GM18951 (cell line): ENCODE measurements around the gene LMTK2.

Experiments used
- POLR2A ChIP-seq: IDR thresholded peaks from 4 replicates; pipeline ENCODE4 v1.6.1; 2011; ENCODE audit warnings: mild to moderate bottlenecking; ENCODE audit not compliant: insufficient read length, insufficient read depth; ENCODE audit errors: extremely low read depth
- in situ Hi-C: fragments of 300-500 bp; cut with MboI; formaldehyde crosslinking; loops from one replicate; pipeline ENCODE4 v1.12.0; 2022; ENCODE audit warnings: low sequenced_read_pairs, mixed read lengths, inconsistent platforms; ENCODE audit not compliant: unreplicated experiment

Gene LMTK2

DNA sequence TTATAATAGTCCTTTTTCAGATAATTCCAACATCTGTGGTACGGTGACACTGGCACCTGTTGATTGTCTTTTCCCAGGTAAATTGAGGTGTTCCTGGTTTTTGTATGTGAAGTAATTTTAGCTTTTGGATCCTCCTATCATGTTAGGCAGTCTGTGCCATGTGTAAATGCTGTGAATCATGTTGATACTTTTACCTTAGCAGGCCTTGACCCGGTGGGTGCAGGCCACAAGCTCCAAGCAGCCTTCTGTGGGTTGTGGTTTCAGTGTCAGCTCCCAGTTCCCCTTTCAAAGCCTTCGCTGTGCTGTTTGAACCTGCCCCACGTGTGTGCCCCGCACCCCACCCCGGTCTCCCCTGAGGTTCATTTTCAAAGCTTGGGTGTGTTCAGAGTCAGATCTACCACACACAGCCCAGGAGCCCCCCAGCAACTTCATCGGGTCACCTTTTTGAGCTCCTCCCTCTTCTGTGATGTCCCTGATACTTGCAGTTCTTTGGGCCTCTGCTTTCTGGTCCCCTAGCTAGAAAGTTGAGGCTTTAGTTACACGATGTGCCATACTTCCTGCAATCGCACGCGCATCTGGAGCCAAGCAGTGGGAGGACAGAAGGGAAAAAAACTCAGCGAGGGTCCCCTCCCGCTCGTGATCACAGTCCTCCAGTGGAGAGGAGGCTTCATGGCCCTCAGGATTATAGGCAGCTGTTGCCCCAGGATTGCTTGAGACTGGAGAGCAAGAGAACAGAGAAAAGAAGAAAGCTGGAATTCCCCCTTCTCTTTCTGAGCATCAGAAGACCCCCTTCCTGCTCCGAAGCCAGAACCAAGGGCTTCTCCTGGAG is 95.9 kb downstream of the LMTK2 start:
- in situ Hi-C loops: no loop called here
- no peak for TF ChIP-seq POLR2A

DNA sequence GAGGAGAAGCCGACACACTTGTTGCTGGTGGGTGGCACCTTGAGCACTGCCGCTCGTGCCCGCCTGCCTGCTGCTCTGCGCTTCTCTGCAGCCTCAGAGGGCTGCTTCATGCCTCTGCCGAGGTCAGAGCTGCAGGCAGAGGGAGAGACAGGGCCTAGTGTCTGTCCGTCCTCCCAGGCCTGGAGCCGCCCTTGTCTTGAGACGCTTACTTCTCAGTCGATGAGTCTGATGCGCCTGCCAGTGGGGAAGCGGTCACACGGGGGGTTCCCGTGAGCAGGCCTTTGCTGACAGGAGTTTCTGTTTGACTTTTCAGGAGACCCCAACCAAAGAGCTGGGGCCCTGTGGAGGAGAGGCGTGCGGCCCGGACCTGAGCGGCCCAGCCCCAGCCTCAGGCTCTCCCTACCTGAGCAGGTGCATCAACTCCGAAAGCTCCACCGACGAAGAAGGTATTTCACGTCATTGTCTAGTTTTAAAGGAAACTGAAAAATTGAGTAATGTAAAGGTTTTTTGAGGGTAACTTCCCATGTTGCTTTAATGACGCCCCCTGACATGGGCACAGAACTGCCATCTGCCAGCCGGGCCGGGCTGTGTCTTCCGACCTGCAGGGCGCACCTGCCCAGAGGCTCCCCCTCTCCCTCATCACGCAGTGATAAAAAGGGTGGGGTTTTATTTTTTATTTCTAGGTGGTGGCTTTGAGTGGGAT is 96.8 kb downstream of the LMTK2 start:
- no peak for TF ChIP-seq POLR2A
- in situ Hi-C loops: no loop called here

DNA sequence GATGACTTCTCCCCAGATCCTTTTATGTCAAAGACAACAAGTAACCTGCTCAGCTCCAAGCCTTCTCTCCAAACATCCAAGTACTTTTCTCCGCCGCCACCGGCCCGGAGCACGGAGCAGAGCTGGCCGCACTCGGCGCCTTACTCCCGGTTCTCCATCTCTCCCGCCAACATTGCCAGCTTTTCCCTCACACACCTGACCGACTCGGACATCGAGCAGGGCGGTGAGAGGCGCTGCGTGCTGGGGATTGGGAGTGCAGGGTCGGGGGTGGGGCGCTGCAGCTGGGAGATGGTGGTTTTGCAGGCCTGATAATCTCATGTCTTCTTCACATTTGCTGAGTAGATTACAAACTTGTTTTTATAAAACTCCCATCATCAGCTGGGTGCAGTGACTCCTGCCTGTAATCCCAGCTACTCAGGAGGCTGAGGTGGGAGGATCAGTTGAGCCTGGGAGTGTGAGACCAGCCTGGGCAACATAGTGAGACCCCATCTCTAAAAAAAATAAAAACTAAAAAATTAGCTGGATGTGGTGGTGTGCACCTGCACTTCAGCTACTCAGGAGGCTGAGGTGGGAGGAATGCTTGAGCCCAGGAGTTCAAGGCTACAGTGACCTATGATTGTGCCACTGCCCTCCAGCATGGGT is 97.4 kb downstream of the LMTK2 start:
- TF ChIP-seq POLR2A: no peak

DNA sequence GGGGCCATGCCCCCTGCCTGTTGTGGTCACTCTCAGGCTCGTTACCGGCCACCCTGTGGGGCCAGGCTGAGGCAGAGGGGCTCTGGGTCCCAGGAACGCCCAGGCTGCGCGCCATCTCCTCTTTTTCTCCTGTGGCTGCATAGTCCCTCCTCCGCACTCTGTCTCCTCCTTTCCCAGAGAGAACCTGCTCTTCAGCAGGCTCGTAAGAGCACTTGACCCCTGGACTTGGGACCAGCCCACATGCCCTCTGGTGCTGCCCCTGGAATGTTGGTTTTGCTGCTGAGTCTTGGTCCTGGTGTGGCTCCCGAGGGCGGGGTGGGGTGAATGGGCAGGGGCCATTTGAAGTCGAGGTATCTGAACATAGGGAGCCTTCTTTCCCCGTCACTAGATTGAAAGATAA is 98.0 kb downstream of the LMTK2 start:
- in situ Hi-C loops: no loop called here

More for the DNA sequence above, 97.4 kb downstream of the LMTK2 start:
- in situ Hi-C loops: no loop called here

DNA sequence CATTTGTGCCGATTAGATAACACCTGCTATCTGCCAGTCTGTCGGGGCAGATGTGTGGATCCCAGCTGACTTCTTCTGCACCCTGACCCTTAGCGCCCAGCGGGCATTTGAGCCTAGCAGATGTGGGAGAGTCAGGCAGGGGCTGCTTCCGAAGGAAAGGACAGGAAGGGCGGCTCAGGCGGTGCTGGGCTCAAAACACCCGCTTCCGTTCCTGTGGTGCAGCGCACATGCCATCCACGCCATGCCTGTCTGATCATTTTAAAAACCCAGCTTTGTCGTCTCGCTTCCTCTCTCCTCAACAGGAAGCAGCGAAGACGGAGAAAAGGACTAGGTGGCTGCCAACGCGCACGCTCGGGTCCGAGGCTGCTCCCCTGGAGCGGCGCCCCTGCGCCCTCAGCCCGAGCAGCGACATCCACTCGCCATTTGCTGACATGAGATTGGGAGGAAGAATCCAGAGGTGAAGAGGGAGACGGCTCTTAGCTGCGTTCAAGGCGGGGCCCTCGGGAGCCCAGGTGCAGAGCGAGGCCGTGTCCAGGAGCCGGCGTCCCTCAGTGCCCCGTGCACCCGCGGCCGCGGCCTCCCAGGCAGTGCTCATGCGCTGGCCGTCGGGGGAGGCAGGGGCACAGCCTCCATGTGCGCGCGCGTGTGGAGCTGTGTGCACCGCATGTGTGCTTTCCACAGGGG is 98.6 kb downstream of the LMTK2 start:
- in situ Hi-C loops: no loop called here
- no peak for TF ChIP-seq POLR2A

More for the DNA sequence above, 98.0 kb downstream of the LMTK2 start:
- no peak for TF ChIP-seq POLR2A

DNA sequence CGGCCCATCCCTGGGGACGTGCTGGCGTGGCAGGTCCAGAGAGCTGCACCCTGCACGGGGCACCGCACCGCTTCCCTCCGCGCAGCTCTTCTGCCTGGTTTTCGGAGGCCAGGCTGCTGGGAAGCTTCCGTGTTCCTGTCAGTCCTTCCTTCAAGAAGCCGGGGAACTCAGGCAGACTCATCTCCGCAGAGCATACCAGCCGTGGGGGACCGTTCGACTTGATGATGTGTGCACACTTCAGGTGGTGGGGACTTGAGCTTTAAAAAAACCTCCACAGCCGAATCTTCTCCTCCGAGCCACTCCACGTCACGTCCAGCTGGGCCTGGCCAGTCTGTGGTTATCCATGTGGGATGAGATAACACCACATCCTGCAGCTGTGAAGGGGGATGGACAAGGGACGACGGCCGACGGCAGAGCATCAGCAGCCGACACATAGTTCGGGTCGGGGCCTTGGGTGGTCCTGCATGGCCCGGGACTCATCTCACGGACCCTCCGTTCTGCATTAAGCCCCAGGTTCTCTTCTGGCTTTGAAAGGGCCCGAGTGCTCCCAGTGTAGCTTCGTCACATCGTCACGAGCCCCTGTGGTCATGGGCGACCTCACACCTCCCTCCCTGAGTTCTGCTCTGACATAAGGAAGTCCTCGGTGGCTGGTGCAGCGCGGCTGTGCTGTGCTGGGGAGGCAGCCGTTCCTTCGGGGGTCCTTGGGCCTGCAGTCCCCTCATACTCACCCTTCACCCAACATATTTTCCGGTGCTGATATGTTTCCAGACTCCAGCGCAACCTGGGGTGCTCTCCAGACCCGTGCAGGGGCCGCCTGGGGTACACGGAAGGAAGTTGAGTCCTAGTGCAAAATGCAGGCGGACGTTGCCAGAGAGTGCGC is 100.0 kb downstream of the LMTK2 start:
- no peak for TF ChIP-seq POLR2A
- in situ Hi-C loops: no loop called here

DNA sequence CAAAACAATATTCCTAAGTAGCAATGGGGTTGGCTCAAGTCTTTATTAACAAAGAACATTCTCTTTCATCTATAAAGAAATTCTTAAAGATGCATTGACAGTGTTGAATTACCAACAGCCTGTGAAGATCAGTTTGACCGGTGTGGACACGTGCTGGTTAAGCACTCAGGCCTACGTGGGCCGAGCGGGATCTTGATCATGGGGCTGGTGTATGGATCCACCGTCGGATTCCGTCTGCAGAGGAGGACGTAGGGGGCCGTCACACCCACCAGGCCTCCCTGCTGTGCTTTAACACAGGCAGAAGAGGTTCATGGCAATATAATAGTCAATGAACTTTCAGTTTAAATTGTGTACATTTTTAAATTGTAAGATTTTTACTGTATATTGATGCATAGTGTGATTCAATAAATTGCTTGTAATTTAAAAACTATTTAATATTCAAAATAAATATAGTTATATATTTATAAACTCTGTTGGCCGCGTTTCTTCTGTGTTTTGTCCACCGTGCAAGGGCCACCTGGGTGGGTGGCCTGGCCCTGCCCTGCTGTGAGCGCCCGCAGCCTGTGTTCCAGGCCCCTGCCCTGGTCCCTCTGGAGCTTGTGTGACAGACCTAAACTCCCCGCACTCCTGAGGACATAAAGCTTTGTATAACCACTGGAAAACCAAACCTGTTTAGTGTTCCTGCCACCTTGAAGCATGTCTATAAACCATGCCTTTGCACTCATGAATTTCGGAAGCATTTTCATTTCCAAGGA is 102.7 kb downstream of the LMTK2 start:
- TF ChIP-seq POLR2A: no peak
- in situ Hi-C loops: no loop called here

DNA sequence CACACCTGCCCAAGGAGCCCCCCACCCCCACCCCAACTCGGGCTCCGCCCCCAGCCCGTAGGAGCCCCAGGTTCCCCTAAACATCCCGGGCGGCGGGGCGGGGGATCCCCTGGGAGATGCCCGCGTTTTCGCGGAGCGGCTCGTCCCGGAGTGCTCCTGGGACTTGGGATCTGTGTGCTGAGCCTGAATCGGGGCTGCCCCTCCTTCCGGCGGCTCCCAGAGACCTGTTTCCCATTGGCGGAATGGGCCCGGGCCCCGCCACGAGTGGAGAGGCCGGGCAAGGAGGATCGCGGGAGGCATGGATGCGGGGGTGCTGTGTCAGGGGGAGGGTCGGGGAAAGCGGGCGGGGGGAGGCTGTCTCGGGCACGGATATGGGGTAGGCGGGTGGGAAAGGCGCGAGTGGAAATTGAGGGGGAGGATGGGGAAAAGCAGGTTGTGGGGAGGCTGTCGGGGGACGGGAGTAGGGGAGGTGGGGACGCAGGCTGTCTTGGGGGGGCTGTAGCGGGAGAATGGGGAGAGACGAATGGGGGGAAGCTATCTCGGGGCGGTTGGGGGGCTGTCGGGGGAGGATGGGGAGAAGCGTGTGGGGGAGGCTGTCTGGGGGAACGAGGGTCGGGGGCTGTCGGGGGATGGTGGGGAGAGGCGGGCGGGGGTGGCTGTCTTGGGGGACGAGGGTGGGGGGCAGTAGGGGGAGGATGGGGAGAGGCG is 104.0 kb downstream of the LMTK2 start:
- in situ Hi-C loops: no loop called here
- TF ChIP-seq POLR2A: no peak

DNA sequence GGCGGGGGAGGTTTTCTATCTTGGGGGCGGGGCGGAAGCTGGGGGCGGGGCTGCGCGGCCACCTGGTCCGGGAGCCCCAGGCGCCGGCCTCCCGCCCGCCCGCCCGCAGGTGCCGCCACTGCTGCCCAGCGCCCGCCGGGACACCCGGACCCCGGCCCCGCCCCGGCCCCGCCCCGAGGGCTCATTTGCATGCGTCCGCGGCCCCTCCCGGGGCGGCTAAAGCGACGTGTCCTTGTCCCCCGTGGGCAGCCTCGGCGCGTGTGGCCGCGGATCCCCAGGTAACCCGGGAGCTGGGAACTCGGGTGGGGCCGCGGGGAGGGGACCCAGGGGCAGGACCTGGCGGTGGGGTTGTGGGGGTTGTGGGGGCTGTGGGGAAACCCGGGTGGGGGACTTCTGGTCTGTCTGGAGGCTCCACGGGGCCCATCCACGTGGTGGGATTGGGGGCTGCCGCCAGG is 104.6 kb downstream of the LMTK2 start, which contains the start of gene BHLHA15:
Gene BHLHA15 (plus strand): TSS at position 219 of the 455 bp plus-strand sequence. CDS start 871 bp downstream, outside the sequence.
- peak; percentile 29 for TF ChIP-seq POLR2A
- in situ Hi-C loops: no loop called here

DNA sequence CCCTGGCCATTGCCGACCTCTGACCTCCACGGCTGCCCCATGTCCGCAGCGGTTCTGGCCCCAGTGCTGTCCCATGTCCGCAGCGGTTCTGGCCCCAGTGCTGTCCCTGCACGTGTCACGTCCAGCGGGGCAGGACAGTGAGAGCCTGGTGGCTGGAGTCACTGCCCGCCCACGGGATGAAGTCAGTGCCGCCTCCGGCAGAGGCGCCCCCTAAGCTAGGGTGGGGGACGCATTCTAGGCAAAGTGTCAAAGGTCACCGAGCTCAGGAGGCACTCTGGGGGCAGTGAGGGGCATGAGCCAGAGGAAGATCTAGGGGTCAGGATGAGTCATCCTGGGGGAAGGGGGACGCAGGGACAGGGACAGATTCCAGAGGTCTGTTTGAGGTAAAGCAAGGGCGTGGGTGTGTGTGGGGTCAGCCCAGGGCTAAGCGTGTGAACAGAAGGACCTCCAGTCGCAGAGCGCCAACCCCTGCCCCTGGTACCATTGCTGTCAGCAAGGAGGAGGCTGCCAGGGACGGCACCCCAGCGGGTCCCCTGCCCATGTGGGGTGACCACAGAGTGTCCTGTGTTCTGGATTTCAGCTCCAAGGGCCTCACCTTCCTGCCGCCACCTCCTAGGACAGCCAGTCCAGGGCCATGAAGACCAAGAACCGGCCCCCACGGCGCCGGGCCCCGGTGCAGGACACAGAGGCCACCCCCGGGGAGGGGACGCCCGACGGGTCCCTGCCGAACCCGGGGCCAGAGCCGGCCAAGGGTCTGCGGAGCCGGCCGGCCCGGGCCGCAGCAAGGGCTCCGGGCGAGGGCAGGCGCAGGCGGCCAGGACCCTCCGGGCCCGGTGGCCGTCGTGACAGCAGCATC is 105.2 kb downstream of the LMTK2 start:
- in situ Hi-C loops: no loop called here
- no peak for TF ChIP-seq POLR2A

DNA sequence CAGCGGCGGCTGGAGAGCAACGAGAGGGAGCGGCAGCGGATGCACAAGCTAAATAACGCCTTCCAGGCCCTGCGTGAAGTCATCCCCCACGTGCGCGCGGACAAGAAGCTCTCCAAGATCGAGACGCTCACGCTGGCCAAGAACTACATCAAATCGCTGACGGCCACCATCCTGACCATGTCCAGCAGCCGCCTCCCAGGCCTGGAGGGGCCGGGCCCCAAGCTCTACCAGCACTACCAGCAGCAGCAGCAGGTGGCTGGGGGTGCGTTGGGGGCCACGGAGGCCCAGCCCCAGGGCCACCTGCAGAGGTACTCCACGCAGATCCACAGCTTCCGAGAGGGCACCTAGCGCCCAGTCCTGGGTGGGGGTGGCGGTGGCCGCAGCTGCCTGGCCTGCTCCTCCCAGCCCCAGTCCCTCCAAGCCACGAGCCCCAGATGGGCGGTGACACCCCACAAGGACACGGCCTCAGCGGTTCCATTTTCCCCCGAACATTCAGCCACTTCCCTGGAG is 105.9 kb downstream of the LMTK2 start:
- in situ Hi-C loops: no loop called here
- TF ChIP-seq POLR2A: no peak
